ENCODE data around the gene DOLPP1. TPM values are rescaled to one million over a fixed set of nuclear protein-coding genes. Genes with fewer than 3 reads are reported as not detected.

DOLPP1 gene
- total and polyA plus RNA-seq, 4 donors, result 14.6 to 15.6 (median 15.0) TPM

DNA sequence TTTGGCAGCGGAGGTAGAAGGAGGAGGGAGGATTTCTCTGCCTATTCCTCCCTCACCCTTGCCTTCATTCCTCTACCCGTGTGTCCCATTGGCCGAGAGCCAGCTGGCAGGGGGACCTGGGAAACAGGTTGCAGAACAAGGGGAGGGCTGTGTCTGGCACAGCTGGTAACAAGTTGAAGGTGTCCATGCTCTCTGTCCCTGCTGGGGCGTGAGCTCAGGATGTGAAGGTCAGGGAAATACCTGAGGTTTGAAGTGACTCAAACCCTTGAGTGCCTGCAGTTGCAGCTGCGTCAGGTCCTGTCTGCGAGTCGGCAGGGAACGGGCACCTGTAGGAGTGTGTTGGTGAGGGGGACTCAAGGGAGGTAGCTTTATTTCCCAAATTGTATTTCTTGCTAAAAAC, 28.3 kb upstream of the DOLPP1 start (continued):
- TF ChIP-seq, protein P1, sequence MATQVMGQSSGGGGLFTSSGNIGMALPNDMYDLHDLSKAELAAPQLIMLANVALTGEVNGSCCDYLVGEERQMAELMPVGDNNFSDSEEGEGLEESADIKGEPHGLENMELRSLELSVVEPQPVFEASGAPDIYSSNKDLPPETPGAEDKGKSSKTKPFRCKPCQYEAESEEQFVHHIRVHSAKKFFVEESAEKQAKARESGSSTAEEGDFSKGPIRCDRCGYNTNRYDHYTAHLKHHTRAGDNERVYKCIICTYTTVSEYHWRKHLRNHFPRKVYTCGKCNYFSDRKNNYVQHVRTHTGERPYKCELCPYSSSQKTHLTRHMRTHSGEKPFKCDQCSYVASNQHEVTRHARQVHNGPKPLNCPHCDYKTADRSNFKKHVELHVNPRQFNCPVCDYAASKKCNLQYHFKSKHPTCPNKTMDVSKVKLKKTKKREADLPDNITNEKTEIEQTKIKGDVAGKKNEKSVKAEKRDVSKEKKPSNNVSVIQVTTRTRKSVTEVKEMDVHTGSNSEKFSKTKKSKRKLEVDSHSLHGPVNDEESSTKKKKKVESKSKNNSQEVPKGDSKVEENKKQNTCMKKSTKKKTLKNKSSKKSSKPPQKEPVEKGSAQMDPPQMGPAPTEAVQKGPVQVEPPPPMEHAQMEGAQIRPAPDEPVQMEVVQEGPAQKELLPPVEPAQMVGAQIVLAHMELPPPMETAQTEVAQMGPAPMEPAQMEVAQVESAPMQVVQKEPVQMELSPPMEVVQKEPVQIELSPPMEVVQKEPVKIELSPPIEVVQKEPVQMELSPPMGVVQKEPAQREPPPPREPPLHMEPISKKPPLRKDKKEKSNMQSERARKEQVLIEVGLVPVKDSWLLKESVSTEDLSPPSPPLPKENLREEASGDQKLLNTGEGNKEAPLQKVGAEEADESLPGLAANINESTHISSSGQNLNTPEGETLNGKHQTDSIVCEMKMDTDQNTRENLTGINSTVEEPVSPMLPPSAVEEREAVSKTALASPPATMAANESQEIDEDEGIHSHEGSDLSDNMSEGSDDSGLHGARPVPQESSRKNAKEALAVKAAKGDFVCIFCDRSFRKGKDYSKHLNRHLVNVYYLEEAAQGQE (IDR thresholded peaks at IDR 0.05), result no peak
- TF ChIP-seq, protein P2, sequence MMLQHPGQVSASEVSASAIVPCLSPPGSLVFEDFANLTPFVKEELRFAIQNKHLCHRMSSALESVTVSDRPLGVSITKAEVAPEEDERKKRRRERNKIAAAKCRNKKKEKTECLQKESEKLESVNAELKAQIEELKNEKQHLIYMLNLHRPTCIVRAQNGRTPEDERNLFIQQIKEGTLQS (IDR thresholded peaks at IDR 0.05), result no peak
- no peak for TF ChIP-seq NR2F2 (IDR thresholded peaks at IDR 0.05)

DNA sequence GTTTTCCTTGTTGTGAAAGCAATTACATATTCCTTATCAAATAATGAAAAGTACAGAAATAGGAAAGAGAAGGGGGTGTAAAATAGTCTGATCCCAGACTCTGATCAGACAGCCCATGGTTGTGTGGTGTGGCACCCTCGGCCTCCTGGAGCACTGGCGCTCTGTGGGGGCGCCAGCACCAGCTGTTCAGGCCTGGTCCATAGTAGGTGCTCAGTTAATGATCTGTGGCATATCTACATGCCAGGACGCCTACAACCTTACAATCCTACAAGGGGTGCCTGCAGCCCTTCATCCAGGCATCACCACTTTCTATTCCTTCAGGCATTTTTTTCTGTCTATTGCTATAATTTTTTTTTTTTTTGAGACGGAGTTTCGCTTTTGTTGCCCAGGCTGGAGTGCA, 27.9 kb upstream of the DOLPP1 start:
- 82% methylated on average over 6 of the region's 6 CpGs for WGBS

DNA sequence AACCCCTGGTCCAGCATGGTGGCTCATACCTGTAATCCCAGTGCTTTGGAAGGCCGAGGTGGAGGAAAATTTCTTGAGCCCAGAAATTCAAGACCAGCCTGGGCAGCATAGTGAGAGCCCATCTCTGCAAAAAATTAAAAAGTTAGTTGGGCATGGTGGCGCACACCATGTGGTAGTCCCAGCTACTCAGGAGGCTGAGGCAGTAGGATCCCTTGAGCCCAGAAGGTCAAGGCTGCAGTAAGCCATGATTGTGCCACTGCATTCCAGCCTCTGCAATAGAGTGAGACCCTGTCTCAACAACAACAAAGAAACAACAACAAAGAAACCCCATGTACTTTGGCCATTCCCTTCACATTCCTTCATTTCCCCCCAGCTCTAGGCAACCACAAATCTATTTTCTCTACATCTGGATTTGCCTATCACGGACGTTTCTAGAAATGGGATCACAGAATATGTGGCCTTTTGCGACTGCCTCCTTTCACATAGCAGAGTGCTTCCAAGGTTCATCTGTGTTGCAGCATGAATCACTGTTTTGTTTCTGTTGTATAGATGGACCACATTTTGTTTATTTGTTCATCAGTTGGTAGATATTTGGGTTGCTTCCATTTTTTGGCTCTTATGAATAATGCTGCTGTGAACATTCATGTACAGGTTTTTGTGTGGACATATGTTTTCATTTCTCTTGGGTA, 26.6 kb upstream of the DOLPP1 start:
- DNase-seq (ENCODE audit: low spot score), result no peak
- Histone ChIP-seq H3K27ac (ENCODE audit: low read depth in 1 of 2, low read length in 2 of 2) (no peak overlapping the region), H3K36me3 (ENCODE audit: control insufficient read depth in 4 of 4, insufficient read depth in 3 of 4, low read depth in 1 of 4, low read length in 3 of 4) (peaks cover 5 to 17% (median 6%) of the 10 kb centered on the region in 4 donors), H3K4me1 (ENCODE audit: control insufficient read depth in 4 of 4, insufficient read depth in 4 of 4, low read length in 3 of 4) (peaks cover 0 to 14% (median 9%) of the 10 kb centered on the region in 4 donors), H3K9me3 (ENCODE audit: control insufficient read depth in 4 of 4, low read length in 3 of 4) (no peaks in the 10 kb centered on the region), H3K27me3 (ENCODE audit: control insufficient read depth in 4 of 4, insufficient read depth in 4 of 4, low read length in 3 of 4) (no peaks in the 10 kb centered on the region), H3K9ac (ENCODE audit: low read depth in 1 of 2, low read length in 2 of 2) (no peak overlapping the region), H3K4me3 (ENCODE audit: low read depth in 1 of 3, low read length in 3 of 3) (no peak overlapping the region)
- 84% methylated on average over 5 of the region's 5 CpGs for WGBS
- TF ChIP-seq HNF4A (conservative IDR thresholded peaks at IDR 0.05), result no peak
- TF ChIP-seq SP1 (IDR thresholded peaks at IDR 0.05), result no peak
- TF ChIP-seq YY1 (IDR thresholded peaks at IDR 0.05), result no peak
- no peak for TF ChIP-seq EGR1 (IDR thresholded peaks at IDR 0.05; ENCODE audit: low read depth in 2 of 2)
- TF ChIP-seq RAD21 (IDR thresholded peaks at IDR 0.05), result no peak
- TF ChIP-seq, protein P1 (IDR thresholded peaks at IDR 0.05), result no peak
- TF ChIP-seq FOXA1 (IDR thresholded peaks at IDR 0.05), result no peak
- no peak for TF ChIP-seq HNF4G (IDR thresholded peaks at IDR 0.05)
- no peak for TF ChIP-seq TAF1 (conservative IDR thresholded peaks at IDR 0.05)
- TF ChIP-seq RXRA (IDR thresholded peaks at IDR 0.05), result no peak
- TF ChIP-seq NR2F2 (IDR thresholded peaks at IDR 0.05), result no peak
- TF ChIP-seq, protein P2 (IDR thresholded peaks at IDR 0.05), result no peak

More for the DNA sequence above, 27.9 kb upstream of the DOLPP1 start:
- H3K27ac ChIP-seq (ENCODE audit: low read depth in 1 of 2, low read length in 2 of 2), result peak overlapping the region; percentile 3 to 25
- TF ChIP-seq SP1 (IDR thresholded peaks at IDR 0.05) (no peak), NR2F2 (IDR thresholded peaks at IDR 0.05) (no peak), YY1 (IDR thresholded peaks at IDR 0.05) (no peak)
- TF ChIP-seq, protein P1 (IDR thresholded peaks at IDR 0.05), result no peak
- no peak for DNase-seq (ENCODE audit: low spot score)
- no peaks in the 10 kb centered on the region for H3K27me3 ChIP-seq (ENCODE audit: control insufficient read depth in 4 of 4, insufficient read depth in 4 of 4, low read length in 3 of 4)
- H3K4me1 ChIP-seq (ENCODE audit: control insufficient read depth in 4 of 4, insufficient read depth in 4 of 4, low read length in 3 of 4), result peaks cover 0 to 11% (median 9%) of the 10 kb centered on the region in 4 donors
- no peak overlapping the region for H3K9ac ChIP-seq (ENCODE audit: low read depth in 1 of 2, low read length in 2 of 2)
- no peaks in the 10 kb centered on the region for H3K9me3 ChIP-seq (ENCODE audit: control insufficient read depth in 4 of 4, low read length in 3 of 4)
- peaks cover 8 to 28% (median 18%) of the 10 kb centered on the region in 4 donors for H3K36me3 ChIP-seq (ENCODE audit: control insufficient read depth in 4 of 4, insufficient read depth in 3 of 4, low read depth in 1 of 4, low read length in 3 of 4)
- no peak overlapping the region for H3K4me3 ChIP-seq (ENCODE audit: low read depth in 1 of 3, low read length in 3 of 3)
